GM21825 (cell line): Measurements from ENCODE around the gene APOL1.
"Not testable (repeated sequence)": the region's sequence is repeated elsewhere in the genome, so short reads cannot be mapped to it uniquely, and the experiment has no call there.

Source experiments
- ATAC-seq: cut with Tn5 transposase; IDR thresholded peaks from one replicate; pipeline ENCODE4 v1.9.1; 2021; ENCODE audit warnings: mild to moderate bottlenecking, moderate library complexity; ENCODE audit not compliant: unreplicated experiment

Gene APOL1

GRCh38 chr22:36252754-36253522, at the start of gene APOL1:
Gene APOL1 (plus strand): TSS chr22:36253133. CDS start chr22:36254956, 1,823 bp downstream.
- no peak for ATAC-seq

GRCh38 chr22:36203441-36203840, 49.5 kb upstream of the APOL1 start:
- ATAC-seq, result not testable (repeated sequence)

- no peak for ATAC-seq
Measured at GRCh38 chr22:36204001-36204631, 48.8 kb upstream of the APOL1 start.

- ATAC-seq, result no peak
Measured at GRCh38 chr22:36204632-36205015, 48.3 kb upstream of the APOL1 start.

GRCh38 chr22:36205573-36205972, 47.4 kb upstream of the APOL1 start:
- ATAC-seq, result not testable (repeated sequence)

GRCh38 chr22:36206255-36206654, 46.7 kb upstream of the APOL1 start:
- ATAC-seq, result no peak

- no peak for ATAC-seq
Measured at GRCh38 chr22:36208162-36208765, 44.7 kb upstream of the APOL1 start.

GRCh38 chr22:36208914-36209313, 44.0 kb upstream of the APOL1 start:
- no peak for ATAC-seq

- not testable (repeated sequence) for ATAC-seq
Measured at GRCh38 chr22:36209488-36209908, 43.4 kb upstream of the APOL1 start.

GRCh38 chr22:36210224-36210623, 42.7 kb upstream of the APOL1 start:
- ATAC-seq, result no peak

GRCh38 chr22:36211237-36211861, 41.6 kb upstream of the APOL1 start:
- ATAC-seq, result no peak

GRCh38 chr22:36212901-36213300, 40.0 kb upstream of the APOL1 start:
- ATAC-seq, result no peak

GRCh38 chr22:36213586-36213985, 39.3 kb upstream of the APOL1 start:
- no peak for ATAC-seq

- no peak for ATAC-seq
Measured at GRCh38 chr22:36215981-36216380, 37.0 kb upstream of the APOL1 start.

GRCh38 chr22:36218648-36219193, 34.2 kb upstream of the APOL1 start:
- ATAC-seq, result no peak

- ATAC-seq, result no peak
Measured at GRCh38 chr22:36220451-36220921, 32.4 kb upstream of the APOL1 start.

GRCh38 chr22:36221799-36222751, 30.9 kb upstream of the APOL1 start:
- no peak for ATAC-seq

- ATAC-seq, result no peak
Measured at GRCh38 chr22:36222887-36223450, 30.0 kb upstream of the APOL1 start.

GRCh38 chr22:36223504-36223903, 29.4 kb upstream of the APOL1 start:
- ATAC-seq, result no peak

GRCh38 chr22:36224245-36224644, 28.7 kb upstream of the APOL1 start:
- no peak for ATAC-seq
